ENCODE measurements around the gene CRTC3.

- TF ChIP-seq, protein P1, sequence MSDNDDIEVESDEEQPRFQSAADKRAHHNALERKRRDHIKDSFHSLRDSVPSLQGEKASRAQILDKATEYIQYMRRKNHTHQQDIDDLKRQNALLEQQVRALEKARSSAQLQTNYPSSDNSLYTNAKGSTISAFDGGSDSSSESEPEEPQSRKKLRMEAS (IDR thresholded peaks at IDR 0.05; ENCODE audit: insufficient read depth, insufficient read length): no peak
- TF ChIP-seq CTCF (IDR thresholded peaks at IDR 0.05; ENCODE audit: extremely low read depth in 1 of 2, insufficient read depth in 1 of 2, low read depth in 1 of 2, low read length in 2 of 2) (no peak), POLR2A (IDR thresholded peaks at IDR 0.05; ENCODE audit: low read depth, low read length) (no peak), POLR2AphosphoS5 (IDR thresholded peaks at IDR 0.05; ENCODE audit: insufficient read depth, low read depth, low read length) (no peak), EZH2 (IDR thresholded peaks at IDR 0.05; ENCODE audit: borderline replicate concordance, low read depth, low read length, severe bottlenecking) (no peak), MYC (IDR thresholded peaks at IDR 0.05; ENCODE audit: low read depth, low read length) (no peak), FOS (IDR thresholded peaks at IDR 0.05; ENCODE audit: borderline replicate concordance, insufficient read depth, low read length) (no peak), JUN (IDR thresholded peaks at IDR 0.05; ENCODE audit: borderline replicate concordance, insufficient read depth, insufficient read length, low read depth) (no peak)
Observed at GRCh38 chr15:90640862-90641261, 111.1 kb downstream of the CRTC3 start.
